Heart left ventricle (tissue), 16 donors: Measurements from ENCODE around the gene SERBP1. TPM values are rescaled to one million over a fixed set of nuclear protein-coding genes. Genes with fewer than 3 reads are reported as not detected.

Experiments used
- ATAC-seq, 4 donors: fragments of 200-7000 bp; cut with Tn5 transposase; one replicate each; pipeline ENCODE4 v1.9.1; 2020 to 2022; ENCODE audit warnings: moderate library complexity in 4 of 4, mild to moderate bottlenecking in 3 of 4, moderate number of reproducible peaks in 1 of 4
- DNase-seq, 5 donors: peaks; one replicate each; pipeline ENCODE4 v3.0.0-alpha.2; 2020
- H3K27ac ChIP-seq, 12 donors: fragments of 200-600 bp; sonication (generic) in 4 of 12; one replicate each; pipeline versions ENCODE4 v1.5.0 to v1.8.0; 2016 to 2022; ENCODE audit warnings: mild to moderate bottlenecking in 2 of 12
- H3K27me3 ChIP-seq, 9 donors: fragments of 200-600 bp; sonication (generic) in 2 of 9; one replicate each; pipeline versions ENCODE4 v1.5.1 to v1.8.0; 2016 to 2022; ENCODE audit warnings: mild to moderate bottlenecking in 3 of 9
- H3K36me3 ChIP-seq, 9 donors: fragments of 200-600 bp; sonication (generic) in 2 of 9; one replicate each; pipeline versions ENCODE4 v1.5.0 to v1.8.0; 2018 to 2022; ENCODE audit warnings: mild to moderate bottlenecking in 2 of 9
- H3K4me1 ChIP-seq, 12 donors: fragments of 200-600 bp; sonication (generic) in 4 of 12; one replicate each; pipeline versions ENCODE4 v1.5.0 to v1.8.0; 2016 to 2022; ENCODE audit warnings: mild to moderate bottlenecking in 3 of 12
- H3K4me3 ChIP-seq, 12 donors: fragments of 200-600 bp; sonication (generic) in 4 of 12; one replicate each; pipeline versions ENCODE4 v1.5.0 to v1.8.0; 2017 to 2022; ENCODE audit warnings: mild to moderate bottlenecking in 9 of 12, moderate library complexity in 4 of 12
- H3K9me3 ChIP-seq, 12 donors: fragments of 200-600 bp; sonication (generic) in 4 of 12; one replicate each; pipeline versions ENCODE4 v1.5.0 to v1.8.0; 2016 to 2022; ENCODE audit warnings: mild to moderate bottlenecking in 1 of 12
- POLR2A ChIP-seq, 2 donors: fragments of 450-650 bp; IDR thresholded peaks; one replicate each; pipeline ENCODE4 v1.6.1; 2017; ENCODE audit warnings: antibody characterized with exemption in 2 of 2, mild to moderate bottlenecking in 2 of 2, moderate library complexity in 2 of 2
- WGBS, 4 donors: extraction: QIAGEN DNeasy Blood & Tissue Kit in 2 of 4; methylation state at CpG; one replicate each; pipeline versions ENCODE4 v1.1.5 to v1.1.7; 2013 to 2018; 5-methylcytosine and 5-hydroxymethylcytosine counted together
- intact Hi-C, 10 donors: fragments of 100-400 bp; cut with DNase I; formaldehyde crosslinking; loops; one replicate each; pipeline versions ENCODE4 v1.11.1 to v1.14.2; 2022
- polyA plus RNA-seq, 2 donors: library from polyadenylated mRNA; stranded (reverse); fragments of 200-250 nt; gene quantifications; one replicate each; pipeline ENCODE4 v1.2.3, GENCODE V29; 2013
- total RNA-seq, 9 donors: library from RNA; depleted of rRNA in 2 of 9; stranded (reverse); fragments of >200 nt in 2 of 9; fragmentation: NEBNext Ultra II Directional in 3 of 9; extraction: Animal tissue kit (Norgen Biotek cat#: 25700) in 3 of 9; gene quantifications; one replicate each; pipeline versions ENCODE4 v1.1.0 to v1.2.4, GENCODE V29; 2016 to 2023
- TF ChIP-seq, protein P1 (sequence below), 12 donors: fragments of 200-600 bp; sonication (generic) in 4 of 12; IDR thresholded peaks; one replicate each; pipeline versions ENCODE4 v1.5.0 to v1.8.0; 2018 to 2022; ENCODE audit warnings: antibody characterized with exemption in 12 of 12, mild to moderate bottlenecking in 5 of 12
- donor health status: ischemic (EF 13 %, LVEDD 7.1; RV severe dilation, severe dysfunction).
- donor health status: healthy with polysubstance abuse.
- donor health status: DM: no; HTN: yes; CAD: no.
- donor health status: DM: no; HTN: no; CAD: no.
- donor health status: ischemic (EF 25% LVEDD 6.9; RV normal size, moderate dysfunction).
- donor health status: ischemic (EF 25% LVEDD 5.7; RV mildly dilated, moderate dysfunction).
- donor health status: healthy.
- donor health status: DM: yes; HTN: yes; CAD: no.
- donor health status: ischemic (EF 35%, LVEDD 5.7; RV mildly dilated, moderate dysfunction).
- donor health status: nonischemic (EF 11% LVEDD 7.7; RV severe dilation, severe dysfunction).
- donor health status: DM: yes; HTN: yes; CAD: no.
- donor health status: PGD.
- donor health status: ischemic (EF 29% LVEDD 5.4; RV normal size, mild dysfunction).
- donor health status: nonischemic (EF 23%, LVEDD 6.1; RV moderate dilation, normal function).

Gene SERBP1
- total and polyA plus RNA-seq, 11 donors, result 68.8 to 197 (median 148) TPM

- DNase-seq (no peak), ATAC-seq (no peak)
- TF ChIP-seq, protein P1, sequence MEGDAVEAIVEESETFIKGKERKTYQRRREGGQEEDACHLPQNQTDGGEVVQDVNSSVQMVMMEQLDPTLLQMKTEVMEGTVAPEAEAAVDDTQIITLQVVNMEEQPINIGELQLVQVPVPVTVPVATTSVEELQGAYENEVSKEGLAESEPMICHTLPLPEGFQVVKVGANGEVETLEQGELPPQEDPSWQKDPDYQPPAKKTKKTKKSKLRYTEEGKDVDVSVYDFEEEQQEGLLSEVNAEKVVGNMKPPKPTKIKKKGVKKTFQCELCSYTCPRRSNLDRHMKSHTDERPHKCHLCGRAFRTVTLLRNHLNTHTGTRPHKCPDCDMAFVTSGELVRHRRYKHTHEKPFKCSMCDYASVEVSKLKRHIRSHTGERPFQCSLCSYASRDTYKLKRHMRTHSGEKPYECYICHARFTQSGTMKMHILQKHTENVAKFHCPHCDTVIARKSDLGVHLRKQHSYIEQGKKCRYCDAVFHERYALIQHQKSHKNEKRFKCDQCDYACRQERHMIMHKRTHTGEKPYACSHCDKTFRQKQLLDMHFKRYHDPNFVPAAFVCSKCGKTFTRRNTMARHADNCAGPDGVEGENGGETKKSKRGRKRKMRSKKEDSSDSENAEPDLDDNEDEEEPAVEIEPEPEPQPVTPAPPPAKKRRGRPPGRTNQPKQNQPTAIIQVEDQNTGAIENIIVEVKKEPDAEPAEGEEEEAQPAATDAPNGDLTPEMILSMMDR (IDR thresholded peaks at IDR 0.05), result no peak
- TF ChIP-seq POLR2A (IDR thresholded peaks at IDR 0.05), result no peak
- H3K4me1 ChIP-seq, result peaks cover 0 to 37% (median 15%) of the 10 kb centered on the region in 12 donors
- intact Hi-C loops, result no loop called here
- no peak overlapping the region for H3K27ac ChIP-seq
- no peaks in the 10 kb centered on the region for H3K9me3 ChIP-seq
- 51 to 66% (median 54%) methylated on average over 4 of the region's 4 CpGs for WGBS, 4 donors
- H3K36me3 ChIP-seq, result no peaks in the 10 kb centered on the region
- H3K27me3 ChIP-seq, result no peaks in the 10 kb centered on the region
- no peak overlapping the region for H3K4me3 ChIP-seq
These were observed 35.2 kb upstream of the SERBP1 start for GRCh38 chr1:67465375-67465774.

GRCh38 chr1:67464746-67465145 lies 34.5 kb upstream of the SERBP1 start:
- Histone ChIP-seq H3K36me3 (no peaks in the 10 kb centered on the region), H3K4me3 (no peak overlapping the region), H3K27ac (no peak overlapping the region), H3K4me1 (peaks cover 0 to 42% (median 15%) of the 10 kb centered on the region in 12 donors), H3K27me3 (no peaks in the 10 kb centered on the region), H3K9me3 (no peaks in the 10 kb centered on the region)
- TF ChIP-seq, protein P1 (IDR thresholded peaks at IDR 0.05), result no peak
- TF ChIP-seq POLR2A (IDR thresholded peaks at IDR 0.05), result no peak
- WGBS, 4 donors, result 91 to 94% (median 93%) methylated on average over 5 of the region's 5 CpGs
- intact Hi-C loops, result loop anchor here in 2 of 10 donors (5.0 kb wide), 1 partner anchor 37 kb away; no protein-coding TSS in a partner anchor
- DNase-seq (no peak), ATAC-seq (no peak)

DNA sequence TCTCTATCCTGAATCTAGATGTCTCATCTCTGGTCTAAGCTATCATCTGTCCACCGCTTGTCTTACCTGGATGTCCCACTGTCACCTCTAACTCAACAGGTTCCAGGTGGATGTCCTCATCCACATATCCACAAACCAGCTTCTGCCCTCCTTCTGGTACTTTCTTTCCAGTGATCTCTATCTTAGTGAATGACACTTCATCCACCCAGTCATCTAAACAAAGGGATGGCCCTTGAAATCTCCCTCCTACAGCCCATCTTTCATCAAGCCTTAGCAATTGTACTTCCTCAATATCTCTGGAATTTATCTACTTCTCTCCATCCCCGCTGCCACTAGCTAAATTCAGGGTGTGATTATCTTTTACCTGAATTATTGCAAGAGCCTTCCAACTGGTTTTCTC lies 33.9 kb upstream of the SERBP1 start:
- H3K9me3 ChIP-seq, result no peaks in the 10 kb centered on the region
- H3K27me3 ChIP-seq, result no peaks in the 10 kb centered on the region
- H3K4me1 ChIP-seq, result peaks cover 0 to 42% (median 15%) of the 10 kb centered on the region in 12 donors
- TF ChIP-seq POLR2A (IDR thresholded peaks at IDR 0.05), result no peak
- TF ChIP-seq, protein P1 (IDR thresholded peaks at IDR 0.05), result no peak
- DNase-seq, result no peak
- no peak for ATAC-seq
- 91 to 98% (median 97%) methylated on average over 2 of the region's 2 CpGs for WGBS, 4 donors
- H3K4me3 ChIP-seq, result no peak overlapping the region
- intact Hi-C loops, result loop anchor here in 2 of 10 donors (5.0 kb wide), 1 partner anchor 37 kb away; no protein-coding TSS in a partner anchor
- H3K36me3 ChIP-seq, result no peaks in the 10 kb centered on the region
- peak overlapping the region in 4 of 12 donors; percentile 61 to 71 (median 65) for H3K27ac ChIP-seq

- peak overlapping the region in 10 of 12 donors; percentile 1 to 71 (median 36) for H3K27ac ChIP-seq
- intact Hi-C loops, result loop anchor here in 2 of 10 donors (5.0 kb wide), 1 partner anchor 36 kb away; no protein-coding TSS in a partner anchor
- H3K36me3 ChIP-seq, result no peaks in the 10 kb centered on the region
- WGBS, 4 donors, result 51 to 67% (median 58%) methylated on average over 7 of the region's 7 CpGs
- H3K27me3 ChIP-seq, result no peaks in the 10 kb centered on the region
- peaks cover 0 to 39% (median 14%) of the 10 kb centered on the region in 12 donors for H3K4me1 ChIP-seq
- peak in 1 of 4 donors; percentile 34 for ATAC-seq
- no peak overlapping the region for H3K4me3 ChIP-seq
- no peak for TF ChIP-seq POLR2A (IDR thresholded peaks at IDR 0.05)
- no peaks in the 10 kb centered on the region for H3K9me3 ChIP-seq
- DNase-seq, result no peak
These were observed 33.2 kb upstream of the SERBP1 start for GRCh38 chr1:67463298-67463955.
